ENCODE data around the gene UPK3B.
"Not testable (repeated sequence)": the region's sequence is repeated elsewhere in the genome, so short reads cannot be mapped to it uniquely, and the experiment has no call there.

The UPK3B gene

GRCh38 chr7:76480403-76481253 is 29.7 kb upstream of the UPK3B start:
- H3K36me3 ChIP-seq (replicated peaks); in situ Hi-C loops (cut with HindIII; ENCODE audit: low pct_ligation_motif_present, low sequenced_read_pairs); H3K4me3 ChIP-seq (ENCODE audit: low read depth, low read length); H3K27me3 ChIP-seq (replicated peaks); DNase-seq; H3K27ac ChIP-seq: not testable (repeated sequence)

DNA sequence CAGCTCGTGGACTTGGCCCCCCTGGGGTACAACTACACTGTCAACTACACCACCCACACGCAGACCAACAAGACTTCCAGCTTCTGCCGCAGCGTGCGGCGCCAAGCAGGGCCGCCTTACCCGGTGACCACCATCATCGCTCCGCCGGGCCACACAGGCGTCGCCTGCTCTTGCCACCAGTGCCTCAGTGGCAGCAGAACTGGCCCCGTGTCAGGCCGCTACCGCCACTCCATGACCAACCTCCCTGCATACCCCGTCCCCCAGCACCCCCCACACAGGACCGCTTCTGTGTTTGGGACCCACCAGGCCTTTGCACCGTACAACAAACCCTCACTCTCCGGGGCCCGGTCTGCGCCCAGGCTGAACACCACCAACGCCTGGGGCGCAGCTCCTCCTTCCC is 27.7 kb upstream of the UPK3B start:
- DNase-seq; H3K27ac ChIP-seq; H3K27me3 ChIP-seq (replicated peaks); H3K4me3 ChIP-seq (ENCODE audit: low read depth, low read length); in situ Hi-C loops (cut with HindIII; ENCODE audit: low pct_ligation_motif_present, low sequenced_read_pairs); H3K36me3 ChIP-seq (replicated peaks): not testable (repeated sequence)

DNA sequence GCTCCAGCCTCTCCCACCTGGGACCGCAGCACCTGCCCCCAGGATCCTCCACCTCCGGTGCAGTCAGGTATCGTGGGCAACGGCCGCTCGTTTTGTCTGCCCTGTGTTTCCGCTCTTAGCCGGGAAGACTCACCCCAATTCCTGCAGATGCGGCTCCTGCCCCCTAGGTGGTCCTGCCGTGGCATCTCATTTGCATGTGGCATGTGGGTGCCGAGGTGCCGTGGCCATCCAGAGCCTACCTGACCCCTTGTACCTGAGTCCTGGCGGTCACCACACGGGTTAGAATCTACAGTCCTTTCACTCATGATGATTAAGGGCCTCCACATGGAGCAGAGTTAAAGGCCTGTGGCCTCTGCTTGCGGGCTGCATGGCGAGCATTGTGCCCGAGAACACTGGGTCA is 27.3 kb upstream of the UPK3B start:
- H3K27ac ChIP-seq; H3K27me3 ChIP-seq (replicated peaks); H3K4me3 ChIP-seq (ENCODE audit: low read depth, low read length); H3K36me3 ChIP-seq (replicated peaks); DNase-seq; in situ Hi-C loops (cut with HindIII; ENCODE audit: low pct_ligation_motif_present, low sequenced_read_pairs): not testable (repeated sequence)

DNA sequence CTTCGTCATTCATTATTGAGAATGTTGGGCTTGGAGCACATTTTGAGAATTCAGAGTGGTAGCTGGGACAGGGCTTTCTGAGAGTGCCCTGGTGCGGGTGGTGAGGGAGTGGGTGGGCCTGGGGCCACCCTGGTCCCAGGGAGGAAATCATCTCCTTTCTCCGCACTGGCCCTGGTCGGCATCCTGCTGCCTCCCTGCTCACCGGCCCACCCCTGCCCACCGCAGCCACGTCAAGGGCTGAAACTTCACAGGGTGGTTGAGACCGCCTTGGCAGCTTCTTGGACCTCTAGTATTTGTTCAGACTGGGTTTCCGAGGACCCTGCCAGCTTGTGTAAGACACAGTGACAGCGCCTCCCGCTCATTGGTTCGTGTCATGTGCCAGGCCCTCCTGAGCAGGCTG is 25.9 kb upstream of the UPK3B start:
- in situ Hi-C loops (cut with HindIII; ENCODE audit: low pct_ligation_motif_present, low sequenced_read_pairs); H3K27ac ChIP-seq: not testable (repeated sequence)

GRCh38 chr7:76485822-76486610 is 24.3 kb upstream of the UPK3B start:
- H3K27ac ChIP-seq; DNase-seq; in situ Hi-C loops (cut with HindIII; ENCODE audit: low pct_ligation_motif_present, low sequenced_read_pairs); H3K27me3 ChIP-seq (replicated peaks); H3K4me3 ChIP-seq (ENCODE audit: low read depth, low read length); H3K36me3 ChIP-seq (replicated peaks): not testable (repeated sequence)

More for the DNA sequence above, 25.9 kb upstream of the UPK3B start:
- not testable (repeated sequence) for H3K27me3 ChIP-seq (replicated peaks); H3K4me3 ChIP-seq (ENCODE audit: low read depth, low read length); H3K36me3 ChIP-seq (replicated peaks); DNase-seq

GRCh38 chr7:76486618-76487017 is 23.7 kb upstream of the UPK3B start:
- H3K36me3 ChIP-seq (replicated peaks); H3K27ac ChIP-seq; H3K27me3 ChIP-seq (replicated peaks); H3K4me3 ChIP-seq (ENCODE audit: low read depth, low read length); DNase-seq; in situ Hi-C loops (cut with HindIII; ENCODE audit: low pct_ligation_motif_present, low sequenced_read_pairs): not testable (repeated sequence)

DNA sequence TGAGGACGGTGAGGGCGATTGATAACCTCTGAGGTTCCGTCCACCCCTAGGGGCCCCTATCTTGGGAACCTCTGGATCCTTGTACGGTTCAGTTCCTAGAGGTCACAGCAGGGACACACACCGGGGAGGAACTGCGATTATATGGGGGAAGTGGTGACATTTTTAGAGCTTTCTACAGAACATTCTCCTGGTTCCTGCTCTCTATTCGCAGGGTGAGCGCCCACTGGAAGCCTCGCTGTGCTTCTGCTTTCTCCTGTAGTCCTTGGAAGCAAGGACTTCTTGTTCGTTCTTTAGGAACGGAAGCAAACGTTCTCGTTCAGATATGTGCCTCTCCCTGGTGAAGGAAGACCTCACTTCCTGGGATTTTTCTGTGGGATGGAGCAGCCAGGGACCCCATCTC is 22.4 kb upstream of the UPK3B start:
- H3K27ac ChIP-seq; H3K36me3 ChIP-seq (replicated peaks); in situ Hi-C loops (cut with HindIII; ENCODE audit: low pct_ligation_motif_present, low sequenced_read_pairs); H3K27me3 ChIP-seq (replicated peaks); DNase-seq; H3K4me3 ChIP-seq (ENCODE audit: low read depth, low read length): not testable (repeated sequence)

GRCh38 chr7:76492139-76492538 is 18.2 kb upstream of the UPK3B start:
- H3K4me3 ChIP-seq (ENCODE audit: low read depth, low read length); DNase-seq; in situ Hi-C loops (cut with HindIII; ENCODE audit: low pct_ligation_motif_present, low sequenced_read_pairs); H3K27me3 ChIP-seq (replicated peaks); H3K27ac ChIP-seq; H3K36me3 ChIP-seq (replicated peaks): not testable (repeated sequence)

DNA sequence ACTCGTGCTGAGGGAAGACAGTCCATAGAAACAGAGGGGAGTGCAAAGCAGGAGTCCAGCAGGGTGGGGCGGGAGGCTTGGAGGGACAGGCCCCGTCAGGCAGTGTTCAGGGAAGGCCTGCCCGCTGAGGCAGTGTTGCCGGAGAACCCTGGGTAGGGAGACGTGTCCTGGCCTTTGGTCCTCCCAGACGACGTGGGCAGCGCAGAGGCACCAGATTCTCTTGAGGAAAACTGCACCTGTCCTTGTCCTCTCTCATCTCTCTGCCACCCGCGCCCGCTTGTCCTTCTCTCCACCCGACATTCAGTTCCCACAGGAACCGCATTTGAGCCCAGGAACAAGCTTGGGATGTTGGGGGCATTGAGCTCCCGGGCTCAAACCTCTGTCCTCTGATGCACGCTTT is 14.6 kb upstream of the UPK3B start:
- H3K27me3 ChIP-seq (replicated peaks); DNase-seq; H3K36me3 ChIP-seq (replicated peaks); in situ Hi-C loops (cut with HindIII; ENCODE audit: low pct_ligation_motif_present, low sequenced_read_pairs); H3K27ac ChIP-seq; H3K4me3 ChIP-seq (ENCODE audit: low read depth, low read length): not testable (repeated sequence)

DNA sequence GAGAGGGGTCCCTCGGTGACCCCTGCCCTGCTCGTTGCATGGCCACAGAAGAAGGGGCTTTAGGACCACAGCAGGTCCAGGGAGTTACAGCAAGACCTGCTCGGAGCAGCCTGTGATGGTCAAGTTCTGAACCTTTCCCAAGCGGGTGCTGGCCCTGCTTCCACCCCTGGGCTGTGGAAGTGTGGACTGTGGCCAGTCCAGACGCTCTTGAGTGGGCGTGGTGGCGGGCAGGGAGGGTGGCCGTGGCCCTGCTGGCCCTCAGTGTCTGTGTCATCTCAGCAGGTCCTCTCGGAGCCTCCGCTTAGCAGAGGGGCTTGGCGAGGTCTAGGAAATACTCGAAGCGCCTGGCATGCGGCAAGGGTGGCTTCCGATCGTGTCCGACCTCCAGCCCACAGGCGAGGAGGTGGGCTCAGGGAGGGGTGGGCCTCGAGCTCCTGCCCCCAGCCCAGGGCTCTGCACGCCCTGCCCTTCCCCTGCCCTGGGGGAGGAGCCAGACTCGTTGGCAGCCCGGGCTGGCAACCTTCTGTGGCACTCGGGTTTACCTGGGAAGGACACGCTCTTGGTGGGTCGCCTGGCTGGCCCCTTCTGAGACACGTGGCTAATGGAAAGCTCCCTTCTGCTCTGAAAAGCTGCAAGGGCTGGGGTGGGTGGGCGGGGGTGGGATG is 12.3 kb upstream of the UPK3B start:
- in situ Hi-C loops (cut with HindIII; ENCODE audit: low pct_ligation_motif_present, low sequenced_read_pairs); H3K36me3 ChIP-seq (replicated peaks); H3K4me3 ChIP-seq (ENCODE audit: low read depth, low read length); H3K27me3 ChIP-seq (replicated peaks); DNase-seq; H3K27ac ChIP-seq: not testable (repeated sequence)

DNA sequence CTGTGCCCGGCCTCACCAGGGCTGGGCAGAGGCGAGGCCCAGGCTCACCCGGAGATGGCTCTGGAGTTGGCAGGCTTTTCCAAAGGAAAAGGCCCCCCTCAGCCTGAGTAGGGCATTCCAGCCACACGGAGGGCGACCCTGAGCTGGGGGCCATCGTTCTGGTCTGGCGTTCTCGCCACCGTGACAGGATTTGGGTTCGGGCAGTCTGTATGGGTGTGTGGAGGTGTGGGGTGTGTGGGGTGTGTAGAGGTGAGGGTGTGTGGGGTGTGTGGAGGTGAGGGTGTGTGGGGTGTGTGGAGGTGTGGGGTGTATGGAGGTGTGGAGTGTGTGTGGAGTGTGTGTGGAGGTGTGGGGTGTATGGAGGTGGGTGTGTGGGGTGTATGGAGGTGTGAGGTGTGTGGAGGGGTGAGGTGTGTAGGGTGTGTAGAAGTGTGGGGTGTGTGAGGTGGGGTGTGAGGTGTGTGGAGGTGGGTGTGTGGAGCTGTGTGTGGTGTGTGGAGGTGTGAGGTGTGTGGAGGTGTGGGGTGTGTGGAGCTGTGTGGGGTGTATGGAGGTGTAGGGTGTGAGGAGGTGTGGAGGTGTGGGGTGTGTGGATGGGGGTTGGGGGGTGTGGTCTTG is 11.7 kb upstream of the UPK3B start:
- H3K27ac ChIP-seq; H3K4me3 ChIP-seq (ENCODE audit: low read depth, low read length); H3K36me3 ChIP-seq (replicated peaks); H3K27me3 ChIP-seq (replicated peaks); in situ Hi-C loops (cut with HindIII; ENCODE audit: low pct_ligation_motif_present, low sequenced_read_pairs); DNase-seq: not testable (repeated sequence)

GRCh38 chr7:76499201-76499923 is 11.0 kb upstream of the UPK3B start:
- DNase-seq; in situ Hi-C loops (cut with HindIII; ENCODE audit: low pct_ligation_motif_present, low sequenced_read_pairs): not testable (repeated sequence)

GRCh38 chr7:76499924-76500241 is 10.5 kb upstream of the UPK3B start:
- H3K27me3 ChIP-seq (replicated peaks), result not testable (repeated sequence)

More at GRCh38 chr7:76499201-76499923, 11.0 kb upstream of the UPK3B start:
- not testable (repeated sequence) for H3K36me3 ChIP-seq (replicated peaks); H3K4me3 ChIP-seq (ENCODE audit: low read depth, low read length); H3K27me3 ChIP-seq (replicated peaks); H3K27ac ChIP-seq

More at GRCh38 chr7:76499924-76500241, 10.5 kb upstream of the UPK3B start:
- in situ Hi-C loops (cut with HindIII; ENCODE audit: low pct_ligation_motif_present, low sequenced_read_pairs); DNase-seq; H3K27ac ChIP-seq; H3K4me3 ChIP-seq (ENCODE audit: low read depth, low read length); H3K36me3 ChIP-seq (replicated peaks): not testable (repeated sequence)
